Measurements from ENCODE around the gene ANKRD12.
"Not testable (repeated sequence)": the region's sequence is repeated elsewhere in the genome, so short reads cannot be mapped to it uniquely, and the experiment has no call there.

The ANKRD12 gene

DNA sequence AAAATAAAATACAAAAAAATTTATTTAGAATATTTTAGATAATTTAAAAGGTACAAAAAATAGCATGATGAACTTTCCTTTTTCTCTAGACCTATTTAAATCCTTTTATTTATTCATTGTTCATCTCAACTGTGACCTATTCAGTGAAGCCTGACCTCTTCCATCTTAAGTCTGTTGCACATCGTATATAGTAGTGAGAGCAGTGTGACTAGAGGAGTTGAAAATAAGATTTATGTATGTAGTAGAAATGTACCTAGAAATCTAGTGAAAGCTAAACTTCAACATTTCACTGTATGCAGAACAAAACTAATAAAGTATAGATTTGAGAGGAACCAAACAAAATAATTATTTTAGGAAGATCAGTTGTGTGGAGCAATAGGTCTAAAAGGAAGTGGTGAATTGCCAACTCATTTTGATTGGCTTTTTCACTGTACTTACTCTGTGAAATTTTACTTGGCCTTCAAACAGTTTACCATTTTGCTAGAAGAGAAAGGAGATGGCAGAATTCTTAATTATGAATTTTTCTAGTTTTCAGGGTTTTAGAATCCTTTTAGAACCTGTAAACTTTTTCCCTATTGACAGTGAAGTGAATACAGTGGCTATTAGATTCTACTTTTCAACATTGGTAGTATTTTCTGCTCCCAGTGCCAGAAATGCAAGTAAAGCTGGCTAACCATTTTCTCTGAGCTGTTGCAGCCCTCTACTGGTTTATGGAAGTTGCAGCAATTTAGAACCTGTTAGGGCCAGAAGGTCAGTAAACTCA lies 11.0 kb downstream of the ANKRD12 start:
- DNase-seq = no peak

DNA sequence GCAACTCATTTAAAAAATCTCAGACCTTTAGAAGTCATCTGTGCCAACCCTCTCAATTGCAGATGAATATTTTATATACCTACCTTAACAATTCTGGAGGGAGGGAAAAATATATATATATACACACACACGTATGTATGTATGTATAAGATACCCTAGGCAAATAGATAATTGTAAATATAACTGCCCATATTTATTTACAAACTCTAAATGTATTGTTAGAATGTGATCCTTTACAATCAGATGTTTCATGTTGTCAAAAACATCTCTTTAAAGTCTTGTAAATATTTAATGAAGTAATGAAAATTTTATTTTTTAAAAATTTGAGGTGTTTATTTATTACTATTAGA lies 11.6 kb downstream of the ANKRD12 start:
- no peak for DNase-seq

DNA sequence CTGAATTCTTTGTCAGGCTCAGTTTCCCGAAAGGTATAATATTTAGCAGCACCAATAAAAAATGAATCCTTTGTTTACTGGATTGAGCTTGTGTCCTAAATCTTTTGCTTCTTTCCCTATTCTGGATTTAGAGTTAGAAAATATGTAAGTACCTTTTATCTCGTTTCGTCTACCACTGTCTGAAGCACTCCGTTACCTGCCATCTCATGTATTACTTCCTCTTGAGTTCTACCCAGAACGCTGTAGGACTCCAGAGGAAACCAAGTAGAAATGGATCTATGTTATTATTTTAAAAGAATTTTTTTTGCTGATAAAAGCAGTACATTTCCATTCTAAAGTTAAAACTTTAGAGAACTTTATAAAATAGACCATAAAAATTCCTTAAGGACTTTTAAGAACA lies 13.5 kb downstream of the ANKRD12 start:
- DNase-seq = no peak

DNA sequence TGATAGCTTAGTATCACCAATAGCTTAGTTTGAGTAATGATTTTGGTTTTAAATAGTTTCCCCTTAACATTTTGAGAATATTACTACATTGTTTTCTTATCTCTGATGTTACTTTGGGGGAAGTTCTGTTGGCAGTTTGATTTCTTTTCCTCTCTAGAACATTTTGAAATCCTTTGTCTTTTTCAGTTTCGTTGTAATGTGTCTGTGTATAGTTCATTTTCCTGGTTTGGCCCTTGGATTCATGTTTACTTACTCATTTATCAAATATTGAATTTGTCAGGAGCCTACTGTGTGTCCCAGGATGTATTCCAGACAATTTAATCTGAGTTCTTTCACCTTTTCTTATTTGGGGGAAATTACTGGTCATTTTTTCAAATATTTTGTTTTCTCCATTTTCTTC lies 16.7 kb downstream of the ANKRD12 start:
- DNase-seq = no peak

DNA sequence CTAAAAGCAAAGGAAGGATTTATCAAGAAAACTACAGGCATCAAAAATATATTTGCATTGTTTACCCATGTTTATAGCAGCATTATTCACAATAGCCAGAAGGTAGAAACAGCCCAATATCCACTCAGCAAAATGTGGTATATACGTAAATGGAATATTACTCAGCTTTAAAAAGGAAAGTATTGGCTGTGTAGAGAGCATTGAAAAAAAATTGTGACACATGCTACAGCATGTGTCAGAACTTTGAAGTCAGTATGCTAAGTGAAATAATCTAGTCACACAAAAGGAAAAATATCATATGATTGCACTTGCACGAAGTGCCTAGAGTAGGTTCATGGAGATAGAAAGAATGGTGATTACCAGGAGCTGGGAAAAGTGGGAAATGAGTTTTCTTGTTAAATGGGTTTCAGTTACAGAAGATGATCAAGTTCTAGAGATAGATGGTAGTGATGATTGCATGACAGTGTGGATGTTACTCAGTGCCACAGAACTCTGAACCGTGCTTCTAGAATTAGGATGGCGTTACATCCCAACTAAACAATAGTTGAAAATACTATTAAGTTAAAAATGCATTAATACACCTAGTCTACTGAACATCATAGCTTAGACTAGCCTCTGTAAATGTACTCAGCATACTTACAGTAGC lies 20.1 kb downstream of the ANKRD12 start:
- no peak for DNase-seq

DNA sequence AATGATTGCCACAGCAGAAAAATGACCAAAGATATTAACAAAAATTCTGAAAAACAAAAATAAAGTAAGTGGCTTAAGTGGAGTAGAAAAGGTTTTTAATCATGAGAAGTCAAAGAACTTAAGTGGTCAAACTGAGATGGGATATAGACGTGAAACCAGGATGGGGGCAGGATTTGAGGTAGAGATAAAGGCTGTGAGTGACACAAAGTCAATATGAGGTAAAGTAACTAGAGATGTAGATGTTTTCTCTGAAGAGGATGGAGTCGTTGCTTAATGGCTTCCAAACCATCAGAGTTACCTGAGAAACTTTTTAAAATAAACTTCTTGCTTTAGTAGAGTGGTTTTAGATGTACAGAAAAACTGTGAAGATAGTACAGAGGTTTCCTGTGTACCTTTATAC lies 21.2 kb downstream of the ANKRD12 start:
- no peak for DNase-seq

DNA sequence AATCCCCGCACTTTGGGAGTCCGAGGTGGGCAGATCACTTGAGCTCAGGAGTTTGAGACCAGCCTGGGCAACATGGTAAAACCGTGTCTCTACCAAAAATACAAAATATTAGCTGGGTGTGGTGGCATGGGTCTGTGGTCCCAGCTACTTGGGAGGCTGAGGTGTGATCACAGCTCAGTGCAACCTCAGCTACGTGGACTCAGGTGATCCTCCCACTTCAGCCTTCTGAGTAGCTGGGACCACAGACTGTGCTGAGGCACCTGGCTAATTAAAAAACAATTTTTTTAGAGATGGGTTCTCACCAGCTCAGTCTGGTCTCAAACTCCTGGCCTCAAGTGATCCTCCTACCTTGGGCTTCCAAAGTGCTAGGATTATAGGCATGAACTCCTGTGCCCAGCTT lies 23.4 kb downstream of the ANKRD12 start:
- DNase-seq = no peak

DNA sequence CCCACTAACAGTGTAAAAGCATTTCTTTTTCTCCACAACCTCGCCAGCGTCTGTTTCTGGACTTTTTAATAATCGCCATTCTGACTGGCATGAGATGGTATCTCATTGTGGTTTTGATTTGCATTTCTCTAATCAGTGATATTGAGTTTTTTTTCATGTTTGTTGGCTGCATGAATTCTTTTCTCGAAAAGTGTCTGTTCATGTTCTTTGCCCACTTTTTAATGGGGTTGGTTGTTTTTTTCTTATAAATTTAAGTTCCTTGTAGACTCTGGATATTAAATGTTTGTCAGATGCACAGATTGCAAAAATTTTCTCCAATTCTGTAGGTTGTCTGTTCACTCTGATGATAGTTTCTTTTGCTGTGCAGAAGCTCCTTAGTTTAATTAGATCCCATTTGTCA lies 26.1 kb downstream of the ANKRD12 start:
- DNase-seq = not testable (repeated sequence)

DNA sequence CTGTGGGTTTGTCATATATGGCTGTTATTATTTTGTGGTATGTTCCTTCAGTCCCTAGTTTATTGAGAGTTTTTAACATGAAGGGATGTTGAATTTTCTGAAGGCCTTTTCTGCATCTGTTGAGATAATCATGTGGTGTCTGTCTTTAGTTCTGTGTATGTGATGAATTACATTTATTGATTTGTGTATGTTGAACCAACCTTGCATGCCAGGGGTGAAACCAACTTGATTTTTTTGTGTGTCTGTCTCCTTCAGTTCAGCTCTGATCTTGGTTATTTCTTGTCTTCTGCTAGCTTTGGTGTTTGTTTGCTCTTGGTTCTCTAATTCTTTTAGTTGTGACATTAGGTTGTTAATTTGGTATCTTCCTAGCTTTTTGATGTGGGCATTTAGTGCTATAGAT lies 27.6 kb downstream of the ANKRD12 start:
- not testable (repeated sequence) for DNase-seq

DNA sequence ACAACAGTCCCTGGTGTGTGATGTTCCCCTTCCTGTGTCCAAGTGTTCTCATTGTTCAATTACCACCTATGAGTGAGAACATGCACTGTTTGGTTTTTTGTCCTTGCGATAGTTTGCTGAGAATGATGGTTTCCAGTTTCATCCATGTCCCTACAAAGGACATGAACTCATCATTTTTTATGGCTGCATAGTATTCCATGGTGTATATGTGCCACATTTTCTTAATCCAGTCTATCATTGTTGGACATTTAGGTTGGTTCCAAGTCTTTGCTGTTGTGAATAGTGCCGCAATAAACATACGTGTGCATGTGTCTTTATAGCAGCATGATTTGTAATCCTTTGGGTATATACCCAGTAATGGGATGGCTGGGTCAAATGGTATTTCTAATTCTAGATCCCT lies 29.3 kb downstream of the ANKRD12 start:
- DNase-seq = not testable (repeated sequence)

DNA sequence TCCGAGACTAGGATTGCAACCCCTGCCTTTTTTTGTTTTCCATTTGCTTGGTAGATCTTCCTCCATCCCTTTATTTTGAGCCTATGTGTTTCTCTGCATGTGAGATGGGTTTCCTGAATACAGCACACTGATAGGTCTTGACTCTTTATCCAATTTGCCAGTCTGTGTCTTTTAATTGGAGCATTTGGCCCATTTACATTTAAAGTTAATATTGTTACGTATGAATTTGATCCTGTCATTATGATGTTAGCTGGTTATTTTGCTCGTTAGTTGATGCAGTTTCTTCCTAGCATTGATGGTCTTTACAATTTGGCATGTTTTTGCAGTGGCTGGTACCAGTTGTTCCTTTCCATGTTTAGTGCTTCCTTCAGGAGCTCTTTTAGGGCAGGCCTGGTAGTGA lies 32.9 kb downstream of the ANKRD12 start:
- not testable (repeated sequence) for DNase-seq

DNA sequence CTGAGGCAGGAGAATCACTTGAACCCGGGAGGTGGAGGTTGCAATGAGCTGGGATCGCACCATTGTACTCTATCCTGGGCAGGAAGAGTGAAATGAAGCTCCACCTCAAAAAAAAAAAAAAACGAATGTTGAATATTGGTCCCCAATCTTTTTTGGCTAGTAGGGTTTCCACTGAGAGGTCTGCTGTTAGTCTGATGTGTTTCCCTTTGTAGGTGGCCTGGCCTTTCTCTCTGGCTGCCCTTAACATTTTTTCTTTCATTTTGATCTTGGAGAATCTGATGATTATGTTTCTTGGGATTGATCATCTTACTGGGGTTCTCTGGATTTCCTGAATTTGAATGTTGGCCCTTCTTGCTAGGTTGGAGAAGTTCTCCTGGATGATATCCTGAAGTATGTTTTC lies 35.3 kb downstream of the ANKRD12 start:
- not testable (repeated sequence) for DNase-seq

DNA sequence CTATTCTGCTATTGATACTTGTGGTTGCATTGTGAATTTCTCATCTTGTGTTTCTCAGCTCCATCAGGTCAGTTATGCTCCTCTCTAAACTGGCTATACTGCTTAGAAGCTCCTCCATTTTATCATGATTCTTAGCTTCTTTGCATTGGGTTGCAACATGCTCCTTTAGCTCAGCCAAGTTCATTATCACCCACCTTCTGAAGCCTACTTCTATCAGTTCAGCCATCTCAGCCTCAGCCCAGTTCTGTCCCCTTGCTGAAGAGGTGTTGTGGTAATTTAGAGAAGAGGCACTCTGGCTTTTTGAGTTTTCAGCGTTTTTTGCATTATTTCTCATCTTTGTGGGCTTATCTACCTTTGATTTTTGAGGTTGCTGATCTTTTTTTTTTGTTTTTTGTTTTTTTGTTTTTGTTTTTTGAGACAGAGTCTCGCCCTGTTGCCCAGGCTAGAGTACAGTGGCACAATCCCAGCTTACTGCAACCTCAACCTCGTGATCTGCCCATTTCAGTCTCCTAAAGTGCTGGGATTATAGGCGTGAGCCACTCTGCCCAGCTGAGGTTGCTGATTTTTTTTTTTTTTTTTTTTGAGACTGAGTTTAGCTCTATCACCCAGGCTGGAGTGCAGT lies 36.0 kb downstream of the ANKRD12 start:
- DNase-seq = no peak

DNA sequence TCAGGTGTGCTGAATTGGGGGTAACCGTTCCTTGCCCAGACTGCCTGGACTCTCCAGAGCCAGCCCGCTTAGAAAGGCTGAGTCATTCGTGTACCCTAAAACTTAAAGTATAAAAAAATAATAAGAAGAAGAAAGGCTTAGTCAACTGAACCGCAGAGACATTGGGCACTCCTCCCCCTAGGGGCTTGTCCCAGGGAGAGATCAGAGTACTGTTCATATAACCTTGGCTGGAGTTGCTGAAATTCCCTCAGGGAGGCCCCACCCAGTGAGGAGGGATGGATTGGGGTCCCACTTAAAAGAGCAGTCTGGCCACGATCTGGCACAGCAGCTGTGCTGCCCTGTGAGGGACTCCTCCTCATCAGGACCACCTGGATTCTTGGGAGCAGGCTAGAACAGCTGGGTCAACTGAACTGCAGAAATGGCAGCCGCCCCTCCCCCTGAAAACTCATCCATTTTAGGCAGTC lies 37.2 kb downstream of the ANKRD12 start:
- DNase-seq = no peak

DNA sequence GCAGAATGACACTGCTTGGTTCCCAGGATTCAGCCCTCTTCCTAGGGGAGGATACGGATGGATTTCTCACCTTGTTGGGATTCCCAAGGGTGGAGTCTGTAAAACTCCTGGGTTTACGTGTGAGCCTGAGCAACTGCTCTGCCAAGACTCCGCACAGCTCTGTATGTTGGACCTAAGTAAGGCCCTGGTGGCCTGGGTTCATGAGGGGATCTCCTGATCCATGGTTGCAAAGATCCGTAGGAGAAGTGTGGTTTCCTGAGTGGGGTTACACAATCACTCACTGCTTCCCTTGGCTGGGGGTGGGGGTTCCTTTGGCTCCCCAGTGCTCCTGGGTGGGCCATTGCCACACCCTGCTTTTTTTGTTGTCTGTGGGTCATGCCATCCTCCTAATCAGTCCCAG lies 37.7 kb downstream of the ANKRD12 start:
- DNase-seq = no peak

DNA sequence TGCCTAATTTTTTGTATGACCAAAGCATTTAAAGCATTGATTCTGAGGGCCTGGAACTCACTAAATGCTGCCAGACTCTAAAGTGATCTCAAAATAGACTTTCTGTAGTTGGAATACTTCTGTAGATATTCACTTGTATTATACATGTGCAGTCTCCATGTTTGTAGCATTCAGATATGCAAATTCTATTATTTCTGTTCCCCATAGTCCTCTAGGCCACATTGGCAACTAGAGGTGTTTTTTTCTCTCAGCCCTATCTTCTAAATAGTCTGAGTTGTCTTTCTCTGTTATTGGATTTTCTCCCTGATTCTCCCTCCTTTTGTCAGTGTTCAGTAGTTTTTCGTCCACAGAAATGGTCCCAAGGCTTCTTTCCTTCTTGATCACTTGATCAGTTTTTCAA lies 38.5 kb downstream of the ANKRD12 start:
- no peak for DNase-seq

DNA sequence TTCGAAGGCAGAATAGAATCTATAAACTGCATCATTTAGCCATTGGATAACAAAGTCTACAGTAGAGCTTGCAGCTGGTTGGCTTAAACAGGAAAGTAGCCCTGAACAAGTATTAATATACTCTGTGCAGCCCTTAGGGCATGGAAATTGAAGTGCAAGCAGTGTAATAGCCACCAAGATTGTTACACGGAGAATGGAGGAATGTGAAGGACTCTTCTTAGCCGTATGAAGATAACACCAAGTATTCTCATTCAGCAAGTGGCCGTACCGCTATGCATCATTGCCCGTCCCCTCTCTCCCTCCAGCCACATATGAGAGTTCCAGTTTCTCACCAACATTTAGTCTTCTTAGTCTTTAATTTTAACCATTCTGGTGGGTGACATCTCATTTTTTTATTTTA lies 40.5 kb downstream of the ANKRD12 start:
- DNase-seq = no peak

DNA sequence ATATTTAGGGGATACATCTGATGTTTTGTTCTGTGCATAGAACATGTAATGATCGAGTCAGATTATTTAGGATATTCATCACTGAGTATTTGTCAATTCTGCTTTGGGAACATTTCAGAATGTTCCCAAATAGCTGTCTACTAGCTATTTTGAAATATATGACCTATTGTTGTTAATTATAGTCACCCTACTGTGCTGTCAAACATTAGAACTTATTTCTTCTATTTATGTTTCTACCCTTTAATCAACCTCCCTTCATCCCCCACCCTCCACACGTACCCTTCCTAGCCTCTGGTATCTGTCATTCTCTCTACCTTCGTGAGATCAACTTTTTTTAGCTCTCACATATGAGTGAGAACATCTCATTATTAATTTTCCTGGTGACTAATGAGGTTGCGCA lies 40.9 kb downstream of the ANKRD12 start:
- no peak for DNase-seq

DNA sequence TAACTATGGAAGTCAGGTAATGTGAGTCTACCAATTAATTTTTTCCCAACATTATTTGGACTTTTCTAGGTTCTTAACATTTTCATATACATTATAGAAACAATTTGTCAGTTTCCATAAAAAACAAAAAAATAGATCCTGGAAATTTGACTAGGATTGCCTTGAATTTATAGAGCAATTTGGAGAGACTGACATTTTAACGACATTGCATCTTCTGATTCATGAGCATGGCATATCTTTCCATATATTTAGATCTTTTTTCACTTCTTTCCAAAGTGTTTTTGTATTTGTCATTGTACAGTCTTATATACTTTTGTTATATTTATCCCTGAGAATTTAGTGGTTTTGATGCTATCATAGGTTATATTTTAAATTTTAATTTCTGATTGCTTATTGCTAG lies 42.0 kb downstream of the ANKRD12 start:
- DNase-seq = no peak

DNA sequence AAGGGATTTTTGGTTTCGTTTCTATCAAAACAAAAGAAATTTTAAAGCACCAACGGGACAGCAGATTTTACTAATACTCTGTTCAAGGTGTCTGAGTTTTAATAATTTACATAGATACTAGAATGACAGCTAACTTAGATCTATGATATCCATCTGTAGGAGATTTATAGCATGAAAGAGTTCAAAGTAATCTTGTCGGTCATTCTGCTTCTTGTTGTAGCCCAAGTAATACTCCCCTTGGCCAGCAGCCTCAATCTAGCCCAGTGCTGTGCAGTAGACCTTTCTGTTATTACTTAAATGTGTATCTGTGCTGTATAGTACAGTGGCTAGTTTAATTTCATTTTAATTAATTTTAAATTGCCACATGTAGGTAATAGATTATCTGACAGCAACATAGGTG lies 44.7 kb downstream of the ANKRD12 start:
- no peak for DNase-seq

DNA sequence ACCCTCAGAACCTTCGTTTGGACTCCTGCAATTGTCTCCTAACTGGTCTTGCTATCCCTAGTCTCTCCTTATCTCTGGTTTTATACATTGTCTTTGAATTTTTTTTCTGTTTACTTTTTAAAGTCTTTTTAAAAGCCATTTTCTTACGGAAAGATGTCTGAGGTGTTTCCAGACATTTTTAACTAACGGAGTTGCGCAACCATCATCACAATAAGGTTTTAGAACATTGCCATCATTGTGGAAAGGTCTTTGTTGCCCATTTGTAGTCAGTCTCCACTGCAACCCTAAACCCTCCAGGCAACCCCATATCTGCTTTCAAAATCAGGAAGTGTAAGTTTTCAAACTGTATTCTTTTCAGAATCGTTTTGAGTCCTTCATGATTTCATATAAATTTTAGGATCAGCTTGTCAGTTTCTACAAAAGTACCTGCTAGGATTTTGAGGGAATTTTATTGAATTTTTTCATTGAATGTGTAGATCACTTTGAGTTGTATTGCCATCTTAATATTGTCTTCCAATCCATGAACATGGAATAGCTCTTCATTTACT lies 46.3 kb downstream of the ANKRD12 start:
- no peak for DNase-seq

DNA sequence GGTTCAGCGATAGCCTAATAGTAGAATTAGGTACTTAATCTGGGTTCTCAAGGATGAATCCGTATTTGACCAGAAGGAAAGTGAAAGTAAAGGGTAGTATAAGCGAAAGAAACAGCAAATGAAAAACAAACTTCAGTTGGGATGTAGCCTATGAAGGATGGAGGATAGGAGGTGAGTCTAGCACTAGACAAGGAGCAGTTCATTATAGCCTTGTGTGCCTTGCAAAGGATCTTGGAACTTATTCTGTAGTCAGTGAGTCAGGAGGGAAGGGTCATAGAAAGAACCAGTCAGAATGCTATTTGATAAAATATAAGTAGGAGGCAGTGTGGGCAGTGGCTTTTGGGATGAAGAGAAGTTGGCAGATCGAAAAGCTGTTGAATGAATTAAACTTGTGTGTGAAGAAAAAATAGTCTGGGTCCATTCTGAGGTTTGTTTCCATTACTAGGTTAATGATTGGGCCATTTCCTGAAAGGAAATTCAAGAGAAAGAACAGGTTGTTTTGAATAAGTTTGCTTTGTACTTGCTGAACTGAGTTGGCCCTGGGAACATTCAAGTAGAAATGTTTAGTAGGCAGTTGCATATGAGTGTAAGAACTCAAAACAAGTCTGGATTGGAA lies 48.5 kb downstream of the ANKRD12 start:
- DNase-seq = no peak

DNA sequence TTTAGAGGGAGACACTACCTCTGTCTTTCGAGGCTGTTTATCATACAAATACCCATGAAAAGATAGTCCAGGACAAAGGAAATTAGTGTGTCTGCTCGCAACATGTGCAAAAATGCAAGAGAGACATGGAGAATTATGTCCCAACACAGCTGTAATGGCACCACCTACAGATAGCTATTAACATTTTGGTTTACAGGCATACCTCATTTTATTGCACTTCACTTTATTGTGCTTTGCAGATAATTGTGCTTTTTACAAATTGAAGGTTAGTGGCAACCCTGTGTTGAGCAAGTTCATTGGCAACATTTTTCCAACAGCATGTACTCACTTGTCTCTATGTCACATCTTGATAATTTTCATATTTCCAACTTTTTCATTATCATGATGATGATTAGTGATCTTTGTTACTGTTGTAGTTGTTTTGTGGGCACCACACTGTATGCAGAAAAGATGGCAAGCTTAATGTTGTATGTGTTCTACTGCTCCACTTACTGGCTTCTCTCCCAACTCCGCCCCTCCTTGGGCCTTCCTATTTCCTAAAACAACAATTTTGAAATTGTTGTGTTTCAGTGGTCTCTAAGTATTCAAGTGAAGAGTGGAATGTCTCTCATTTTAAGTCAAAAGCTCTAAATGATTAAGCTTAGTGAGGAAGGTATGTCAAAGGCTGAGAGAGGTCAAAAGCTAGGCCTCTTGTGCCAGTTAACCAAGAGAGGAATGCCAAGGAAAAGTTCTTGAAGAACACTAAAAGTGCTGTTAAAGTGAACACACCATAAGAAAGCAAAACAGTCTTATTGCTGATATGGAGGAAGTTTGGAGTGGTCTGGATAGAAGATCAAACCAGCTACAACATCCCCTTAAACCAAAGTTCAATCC lies 52.0 kb downstream of the ANKRD12 start:
- DNase-seq = no peak
